ENCODE results near the gene EPHA6. TPM values are rescaled to one million over a fixed set of nuclear protein-coding genes. Genes with fewer than 3 reads are reported as not detected.

EPHA6 gene
- total and polyA plus RNA-seq, 2 donors (not counting 3 experiments of a cell fraction or from before 2014, with no cell fraction given): not detected

DNA sequence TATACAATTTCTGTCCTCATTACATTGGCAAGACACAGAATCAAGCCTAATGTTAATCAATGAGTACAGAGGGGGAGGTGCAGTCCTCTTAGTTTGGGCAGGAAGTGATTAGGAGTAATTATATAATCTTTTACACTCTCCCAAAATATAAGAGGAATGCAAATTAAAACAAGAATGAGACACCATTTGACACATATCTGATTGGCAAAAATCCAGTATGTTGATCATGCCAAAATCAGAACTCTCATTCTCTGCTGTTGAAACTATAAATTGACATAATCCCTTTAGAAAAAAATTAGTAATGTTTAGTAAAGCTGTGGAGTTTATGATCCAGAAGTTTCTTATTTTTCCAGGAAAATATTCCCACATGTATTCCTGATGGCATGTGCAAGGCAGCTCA lies 373.4 kb downstream of the EPHA6 start:
- CTCF ChIA-PET: interaction anchor here (1.1 kb wide), 1 partner anchor 31 kb away, joined by 3 read pairs; no protein-coding TSS in a partner anchor
- Histone ChIP-seq H3K27me3 (ENCODE audit: control insufficient read depth in 2 of 2, insufficient read depth in 2 of 2, low read length in 2 of 2) (no peaks in the 10 kb centered on the region), H3K9me3 (replicated peaks; ENCODE audit: control insufficient read depth, insufficient read depth, low read length) (no peaks in the 10 kb centered on the region), H3K27ac (ENCODE audit: insufficient read depth, low read depth, low read length) (no peak overlapping the region), H3K4me1 (ENCODE audit: control insufficient read depth, extremely low read depth, insufficient read depth, low read length) (no peaks in the 10 kb centered on the region), H3K4me2 (ENCODE audit: insufficient read depth, low read length) (no peak overlapping the region), H2AFZ (ENCODE audit: low read depth, low read length) (no peak overlapping the region), H3K9me1 (replicated peaks; ENCODE audit: control insufficient read depth, extremely low read depth, insufficient read depth, low read length) (no peaks in the 10 kb centered on the region), H3K9ac (replicated peaks; ENCODE audit: extremely low read depth, insufficient read depth, low read length) (no peak overlapping the region), H3K36me3 (ENCODE audit: control insufficient read depth in 2 of 2, extremely low read depth in 1 of 2, insufficient read depth in 2 of 2, low read length in 2 of 2) (no peaks in the 10 kb centered on the region), H4K20me1 (replicated peaks; ENCODE audit: control insufficient read depth, extremely low read depth, insufficient read depth, low read length) (no peaks in the 10 kb centered on the region), H3K4me3 (replicated peaks in 1 of 3; ENCODE audit: insufficient read depth in 1 of 3, low read depth in 1 of 3, low read length in 3 of 3) (no peak overlapping the region), H3K79me2 (ENCODE audit: control insufficient read depth, insufficient read depth, low read length) (no peaks in the 10 kb centered on the region)
- FAIRE-seq (no peak), DNase-seq (ENCODE audit: low read depth, low spot score) (no peak)
- intact Hi-C loops (cut with micrococcal nuclease): no loop called here
- BruUV-seq (replicated peaks): no TSS peak
- POLR2A ChIA-PET: no interaction called here
- dilution Hi-C loops (cut with MboI; ENCODE audit: extremely low pct_ligation_motif_present, low sequenced_read_pairs): no loop called here
- TF ChIP-seq FOS (IDR thresholded peaks at IDR 0.05; ENCODE audit: borderline replicate concordance, insufficient read depth, low read length) (no peak), POLR2A (IDR thresholded peaks at IDR 0.05; ENCODE audit: low read depth, low read length) (no peak), JUN (IDR thresholded peaks at IDR 0.05; ENCODE audit: borderline replicate concordance, insufficient read depth, insufficient read length, low read depth) (no peak), GATA2 (IDR thresholded peaks at IDR 0.05; ENCODE audit: insufficient read depth, insufficient read length, low read depth, low read length) (no peak), EZH2 (IDR thresholded peaks at IDR 0.05; ENCODE audit: borderline replicate concordance, low read depth, low read length, severe bottlenecking) (no peak), MYC (IDR thresholded peaks at IDR 0.05; ENCODE audit: low read depth, low read length) (no peak), POLR2AphosphoS5 (IDR thresholded peaks at IDR 0.05; ENCODE audit: insufficient read depth, low read depth, low read length) (no peak)
- TF ChIP-seq, protein P1, sequence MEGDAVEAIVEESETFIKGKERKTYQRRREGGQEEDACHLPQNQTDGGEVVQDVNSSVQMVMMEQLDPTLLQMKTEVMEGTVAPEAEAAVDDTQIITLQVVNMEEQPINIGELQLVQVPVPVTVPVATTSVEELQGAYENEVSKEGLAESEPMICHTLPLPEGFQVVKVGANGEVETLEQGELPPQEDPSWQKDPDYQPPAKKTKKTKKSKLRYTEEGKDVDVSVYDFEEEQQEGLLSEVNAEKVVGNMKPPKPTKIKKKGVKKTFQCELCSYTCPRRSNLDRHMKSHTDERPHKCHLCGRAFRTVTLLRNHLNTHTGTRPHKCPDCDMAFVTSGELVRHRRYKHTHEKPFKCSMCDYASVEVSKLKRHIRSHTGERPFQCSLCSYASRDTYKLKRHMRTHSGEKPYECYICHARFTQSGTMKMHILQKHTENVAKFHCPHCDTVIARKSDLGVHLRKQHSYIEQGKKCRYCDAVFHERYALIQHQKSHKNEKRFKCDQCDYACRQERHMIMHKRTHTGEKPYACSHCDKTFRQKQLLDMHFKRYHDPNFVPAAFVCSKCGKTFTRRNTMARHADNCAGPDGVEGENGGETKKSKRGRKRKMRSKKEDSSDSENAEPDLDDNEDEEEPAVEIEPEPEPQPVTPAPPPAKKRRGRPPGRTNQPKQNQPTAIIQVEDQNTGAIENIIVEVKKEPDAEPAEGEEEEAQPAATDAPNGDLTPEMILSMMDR (IDR thresholded peaks at IDR 0.05; ENCODE audit: extremely low read depth in 1 of 2, insufficient read depth in 1 of 2, low read depth in 1 of 2, low read length in 2 of 2): no peak
- TF ChIP-seq, protein P2, sequence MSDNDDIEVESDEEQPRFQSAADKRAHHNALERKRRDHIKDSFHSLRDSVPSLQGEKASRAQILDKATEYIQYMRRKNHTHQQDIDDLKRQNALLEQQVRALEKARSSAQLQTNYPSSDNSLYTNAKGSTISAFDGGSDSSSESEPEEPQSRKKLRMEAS (IDR thresholded peaks at IDR 0.05; ENCODE audit: insufficient read depth, insufficient read length): no peak

All from endothelial cell of umbilical vein (primary cell).